Keratinocyte (primary cell): ENCODE measurements around the gene KCNF1.

Experiments
- CTCF ChIP-seq, 3 experiments: IDR thresholded peaks in 1 of 3; conservative IDR thresholded peaks in 1 of 3; optimal IDR thresholded peaks in 1 of 3; 2 replicates in 2 of 3; 3 replicates in 1 of 3; pipeline versions ENCODE3 to v1.5.1; 2011; ENCODE audit warnings: low read length in 3 of 3, mild to moderate bottlenecking in 3 of 3, moderate library complexity in 2 of 3, control low read depth in 1 of 3, inconsistent platforms in 1 of 3; ENCODE audit not compliant: insufficient read depth in 2 of 3; ENCODE audit errors: extremely low read depth in 1 of 3
- EZH2 ChIP-seq: IDR thresholded peaks from one replicate; pipeline ENCODE4 v1.6.1; 2012; ENCODE audit warnings: inconsistent platforms, mild to moderate bottlenecking, low read length, moderate library complexity

GRCh38 chr2:10876963-10877362 lies 34.8 kb upstream of the KCNF1 start:
- TF ChIP-seq CTCF (optimal IDR thresholded peaks at IDR 0.05 in 1 of 3, IDR thresholded peaks at IDR 0.05 in 1 of 3, conservative IDR thresholded peaks at IDR 0.05 in 1 of 3; ENCODE audit: extremely low read depth in 1 of 3, insufficient read depth in 2 of 3, low read length in 3 of 3), result no peak
- TF ChIP-seq EZH2, result no peak
